Stimulated activated naive CD8-positive, alpha-beta T cell treated with anti-CD3 and anti-CD28 coated beads, Interleukin-15, amount 100 ng/mL, for 72 hours (primary cell): ENCODE data around the gene GPX3.

ENCODE experiments used
- ATAC-seq: fragments of 150-1000 bp; cut with Tn5 transposase; 2 replicates; pipeline ENCODE4 v1.10.0; 2021; ENCODE audit warnings: mild to moderate bottlenecking, moderate library complexity
- DNase-seq, 2 donors: peaks; one replicate each; pipeline ENCODE4 v3.0.0; 2021 to 2022
- H3K27ac Mint-ChIP-seq, 2 donors: one replicate each; pipeline ENCODE4 v1.8.0; 2022; ENCODE audit warnings: mild to moderate bottlenecking in 2 of 2, mixed read lengths in 2 of 2, moderate library complexity in 2 of 2
- H3K27me3 Mint-ChIP-seq: one replicate; pipeline ENCODE4 v1.8.0; 2022; ENCODE audit warnings: mixed read lengths
- H3K4me1 Mint-ChIP-seq: one replicate; pipeline ENCODE4 v1.8.0; 2022; ENCODE audit warnings: mild to moderate bottlenecking, mixed read lengths
- H3K4me3 Mint-ChIP-seq, 2 donors: one replicate each; pipeline ENCODE4 v1.8.0; 2022; ENCODE audit warnings: mild to moderate bottlenecking in 2 of 2, mixed read lengths in 2 of 2, moderate library complexity in 1 of 2
- H3K9me3 Mint-ChIP-seq, 2 donors: one replicate each; pipeline ENCODE4 v1.8.0; 2022; ENCODE audit warnings: mixed read lengths in 2 of 2

Gene GPX3

DNA sequence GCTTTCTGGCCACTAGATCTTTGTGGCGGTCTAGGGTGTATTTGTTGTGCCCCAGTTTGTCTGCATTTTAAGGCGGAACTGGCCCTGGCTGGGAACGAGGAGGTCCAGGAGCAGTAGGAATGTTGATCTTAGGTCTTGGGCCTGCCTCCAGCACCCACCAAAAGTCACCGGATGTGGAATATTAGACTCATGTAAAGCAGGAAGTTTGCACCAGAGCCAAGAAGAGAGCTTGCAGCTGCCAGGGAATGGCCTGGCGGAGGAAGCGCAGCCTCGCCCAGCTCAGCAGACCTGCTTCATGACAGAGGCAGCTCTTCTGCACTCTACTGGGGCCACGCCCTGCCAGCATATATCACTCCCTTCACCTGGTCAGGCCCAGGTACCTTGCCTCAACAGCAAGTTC is 3.3 kb downstream of the GPX3 start:
- peaks cover 17% of the 10 kb centered on the region for H3K4me1 Mint-ChIP-seq
- peak overlapping the region in 1 of 2 donors; percentile 42 for H3K27ac Mint-ChIP-seq
- no peaks in the 10 kb centered on the region for H3K9me3 Mint-ChIP-seq
- no peak overlapping the region for H3K4me3 Mint-ChIP-seq
- DNase-seq (no peak), ATAC-seq (no peak)
- peaks cover 21% of the 10 kb centered on the region for H3K27me3 Mint-ChIP-seq

DNA sequence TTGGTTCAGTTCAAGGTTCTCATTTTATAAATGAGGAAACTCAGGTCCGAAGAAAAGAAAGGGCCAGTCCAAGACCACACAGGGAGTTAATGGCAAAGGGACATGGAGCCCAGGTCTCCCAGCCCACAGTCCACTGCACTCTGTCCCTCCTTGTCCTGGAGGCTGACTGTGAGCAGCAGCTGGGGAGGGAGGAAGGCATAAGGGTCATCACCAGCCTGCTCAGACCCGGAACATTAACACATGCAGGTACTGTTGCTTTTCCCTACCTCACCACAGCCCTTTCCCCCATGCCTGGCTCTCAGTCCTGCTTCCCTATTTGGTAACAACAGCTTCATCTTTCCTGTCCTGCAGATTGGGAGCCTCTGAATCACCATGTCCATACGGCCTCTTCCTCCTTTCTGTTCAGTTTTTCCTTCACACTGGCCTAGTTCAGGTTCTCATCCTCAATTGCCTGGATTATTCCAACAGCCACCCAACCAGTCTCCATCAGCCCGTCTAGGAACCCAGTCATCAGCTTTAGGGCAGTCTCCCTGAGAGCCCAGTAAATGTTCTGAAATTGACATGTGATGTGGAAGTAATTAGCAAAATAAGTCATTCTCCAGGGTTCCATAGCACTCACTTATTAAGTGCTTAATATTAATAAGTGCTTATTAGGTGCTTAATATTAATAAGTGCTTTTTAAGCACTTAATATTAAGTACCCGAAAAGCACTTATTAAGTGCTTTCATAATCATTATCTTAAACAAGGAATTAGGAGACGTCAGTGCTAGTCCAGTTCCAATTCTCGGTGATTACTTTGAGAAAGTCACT is 4.3 kb downstream of the GPX3 start:
- H3K9me3 Mint-ChIP-seq, result no peaks in the 10 kb centered on the region
- H3K27me3 Mint-ChIP-seq, result peaks cover 17% of the 10 kb centered on the region
- H3K4me1 Mint-ChIP-seq, result peaks cover 16% of the 10 kb centered on the region
- DNase-seq (no peak), ATAC-seq (no peak)
- H3K4me3 Mint-ChIP-seq, result no peak overlapping the region
- peak overlapping the region in 1 of 2 donors; percentile 55 for H3K27ac Mint-ChIP-seq

DNA sequence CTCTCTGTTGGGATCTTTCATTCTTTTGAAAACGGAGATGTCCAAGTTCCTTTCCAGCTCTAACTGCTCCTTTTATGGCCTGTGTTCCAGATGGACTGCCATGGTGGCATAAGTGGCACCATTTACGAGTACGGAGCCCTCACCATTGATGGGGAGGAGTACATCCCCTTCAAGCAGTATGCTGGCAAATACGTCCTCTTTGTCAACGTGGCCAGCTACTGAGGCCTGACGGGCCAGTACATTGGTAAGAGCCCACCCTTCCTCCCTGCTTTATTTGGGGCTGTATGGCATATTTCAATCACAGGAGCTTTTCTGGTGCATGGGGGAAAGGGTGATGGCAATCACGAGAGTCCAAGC is 4.8 kb downstream of the GPX3 start:
- peaks cover 11% of the 10 kb centered on the region for H3K27me3 Mint-ChIP-seq
- H3K4me1 Mint-ChIP-seq, result peaks cover 10% of the 10 kb centered on the region
- ATAC-seq (no peak), DNase-seq (no peak)
- no peak overlapping the region for H3K27ac Mint-ChIP-seq
- H3K4me3 Mint-ChIP-seq, result no peak overlapping the region
- H3K9me3 Mint-ChIP-seq, result no peaks in the 10 kb centered on the region

DNA sequence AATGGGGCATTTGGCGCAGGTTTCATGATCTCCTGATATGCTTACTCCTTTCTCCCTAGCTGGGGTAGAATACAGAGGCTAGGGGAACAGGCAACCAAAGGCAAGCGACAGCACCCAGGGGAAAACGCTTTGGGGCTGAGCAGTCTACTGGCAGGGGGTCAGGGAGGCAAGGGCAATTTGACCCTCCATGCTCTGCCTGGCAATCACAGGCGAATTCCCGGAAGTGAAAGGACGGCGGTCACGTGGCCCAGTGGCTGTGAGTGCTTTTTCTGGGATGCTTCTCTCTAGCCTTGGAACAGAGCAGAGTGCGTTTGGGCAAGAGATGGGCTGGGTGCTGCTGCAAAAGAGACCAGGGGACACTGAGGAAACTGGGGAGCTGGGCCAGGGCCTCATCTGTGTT is 5.7 kb downstream of the GPX3 start:
- Mint-ChIP-seq H3K9me3 (no peaks in the 10 kb centered on the region), H3K4me1 (peaks cover 2% of the 10 kb centered on the region), H3K27me3 (peaks cover 3% of the 10 kb centered on the region), H3K27ac (peak overlapping the region; percentile 39 to 40), H3K4me3 (no peak overlapping the region)
- ATAC-seq (no peak), DNase-seq (no peak)

DNA sequence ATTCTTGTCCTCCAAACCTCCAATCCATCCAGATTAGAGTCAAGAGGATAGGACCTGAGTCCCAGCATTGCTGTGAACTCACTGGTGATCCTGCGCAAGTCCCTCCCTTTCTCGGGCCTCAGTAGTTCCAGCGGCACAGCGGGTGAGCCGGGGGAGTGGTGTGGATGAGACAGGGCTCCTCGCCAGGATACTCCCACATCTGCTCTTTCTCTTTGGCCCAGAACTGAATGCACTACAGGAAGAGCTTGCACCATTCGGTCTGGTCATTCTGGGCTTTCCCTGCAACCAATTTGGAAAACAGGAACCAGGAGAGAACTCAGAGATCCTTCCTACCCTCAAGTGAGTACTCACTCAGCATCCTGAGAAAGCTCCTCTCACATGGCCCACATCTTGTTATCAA is 6.3 kb downstream of the GPX3 start:
- Mint-ChIP-seq H3K4me1 (no peaks in the 10 kb centered on the region), H3K4me3 (no peak overlapping the region), H3K27me3 (no peaks in the 10 kb centered on the region), H3K27ac (no peak overlapping the region), H3K9me3 (no peaks in the 10 kb centered on the region)
- DNase-seq, result no peak
- no peak for ATAC-seq

DNA sequence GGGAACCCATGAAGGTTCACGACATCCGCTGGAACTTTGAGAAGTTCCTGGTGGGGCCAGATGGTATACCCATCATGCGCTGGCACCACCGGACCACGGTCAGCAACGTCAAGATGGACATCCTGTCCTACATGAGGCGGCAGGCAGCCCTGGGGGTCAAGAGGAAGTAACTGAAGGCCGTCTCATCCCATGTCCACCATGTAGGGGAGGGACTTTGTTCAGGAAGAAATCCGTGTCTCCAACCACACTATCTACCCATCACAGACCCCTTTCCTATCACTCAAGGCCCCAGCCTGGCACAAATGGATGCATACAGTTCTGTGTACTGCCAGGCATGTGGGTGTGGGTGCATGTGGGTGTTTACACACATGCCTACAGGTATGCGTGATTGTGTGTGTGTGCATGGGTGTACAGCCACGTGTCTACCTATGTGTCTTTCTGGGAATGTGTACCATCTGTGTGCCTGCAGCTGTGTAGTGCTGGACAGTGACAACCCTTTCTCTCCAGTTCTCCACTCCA is 7.6 kb downstream of the GPX3 start:
- Mint-ChIP-seq H3K4me1 (no peaks in the 10 kb centered on the region), H3K9me3 (no peaks in the 10 kb centered on the region), H3K27ac (no peak overlapping the region), H3K27me3 (no peaks in the 10 kb centered on the region), H3K4me3 (no peak overlapping the region)
- no peak for DNase-seq
- ATAC-seq, result no peak

DNA sequence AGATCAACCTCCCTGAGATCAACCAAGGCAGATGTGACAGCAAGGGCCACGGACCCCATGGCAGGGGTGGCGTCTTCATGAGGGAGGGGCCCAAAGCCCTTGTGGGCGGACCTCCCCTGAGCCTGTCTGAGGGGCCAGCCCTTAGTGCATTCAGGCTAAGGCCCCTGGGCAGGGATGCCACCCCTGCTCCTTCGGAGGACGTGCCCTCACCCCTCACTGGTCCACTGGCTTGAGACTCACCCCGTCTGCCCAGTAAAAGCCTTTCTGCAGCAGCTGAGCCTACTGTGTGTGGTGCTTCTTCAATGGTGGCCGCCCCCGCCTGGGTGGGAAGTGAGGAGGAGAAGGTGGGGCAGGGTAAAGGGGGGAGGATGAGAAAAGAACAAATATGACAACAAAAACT is 8.3 kb downstream of the GPX3 start:
- Mint-ChIP-seq H3K27ac (no peak overlapping the region), H3K9me3 (no peaks in the 10 kb centered on the region), H3K27me3 (no peaks in the 10 kb centered on the region), H3K4me3 (no peak overlapping the region), H3K4me1 (no peaks in the 10 kb centered on the region)
- peak; percentile 4 for ATAC-seq
- DNase-seq, result no peak

DNA sequence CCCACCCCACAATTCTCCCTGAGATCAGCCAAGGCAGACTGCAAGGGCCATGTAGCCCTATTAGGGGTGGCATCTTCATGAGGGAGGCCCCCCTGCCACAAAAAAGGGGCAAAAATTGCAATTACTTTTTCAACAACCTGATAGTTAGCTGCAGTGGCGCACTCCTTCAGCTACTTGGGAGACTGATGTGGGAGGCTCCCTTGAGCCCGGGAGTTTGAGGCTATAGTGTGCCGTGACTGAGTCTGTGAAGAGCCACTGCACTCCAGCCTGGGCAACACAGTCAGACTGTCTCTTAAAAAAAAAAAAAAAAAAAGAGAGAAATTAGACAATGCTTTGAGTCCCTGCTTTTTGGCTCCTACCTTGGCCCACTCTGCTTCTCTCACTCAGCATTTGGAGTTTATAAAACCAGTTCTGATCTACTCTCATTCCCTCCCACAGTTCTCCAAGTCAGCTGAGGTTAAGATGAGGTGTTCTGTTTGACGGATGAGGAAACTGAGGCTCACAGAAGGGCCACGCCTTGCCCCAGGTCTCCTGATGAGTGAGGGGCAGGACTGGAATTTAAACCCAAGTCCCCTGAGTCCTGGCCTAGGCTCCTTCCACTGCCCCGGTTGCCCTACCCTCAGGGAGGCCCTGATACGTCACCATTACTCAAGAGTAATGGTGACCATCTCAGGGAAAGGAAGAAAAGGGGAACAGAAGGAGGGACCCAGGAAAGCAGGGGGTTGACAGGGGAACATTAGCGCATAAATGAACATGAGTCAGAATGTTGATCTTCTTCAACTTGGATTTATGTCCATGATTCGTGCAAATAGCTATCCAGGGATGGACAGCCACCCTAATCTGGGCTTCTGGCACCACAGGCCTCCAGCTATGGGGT is 9.0 kb downstream of the GPX3 start:
- DNase-seq (no peak), ATAC-seq (no peak)
- H3K27ac Mint-ChIP-seq, result no peak overlapping the region
- H3K4me1 Mint-ChIP-seq, result no peaks in the 10 kb centered on the region
- H3K4me3 Mint-ChIP-seq, result no peak overlapping the region
- H3K9me3 Mint-ChIP-seq, result no peaks in the 10 kb centered on the region
- H3K27me3 Mint-ChIP-seq, result no peaks in the 10 kb centered on the region

DNA sequence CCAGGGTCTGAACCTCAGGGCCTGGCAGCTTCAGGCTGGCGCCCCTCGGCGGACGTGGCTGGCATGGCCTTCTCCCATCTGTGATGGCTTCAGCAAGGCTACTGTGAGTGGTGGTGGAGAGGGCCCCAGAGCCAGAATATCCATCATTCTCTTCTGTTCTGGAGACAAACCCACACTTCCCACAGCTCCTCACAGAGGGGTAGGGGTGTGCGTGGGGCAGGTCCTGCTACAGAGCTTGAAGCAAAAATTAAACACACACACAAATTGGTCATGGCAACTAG is 9.6 kb downstream of the GPX3 start:
- no peaks in the 10 kb centered on the region for H3K27me3 Mint-ChIP-seq
- DNase-seq, result no peak
- H3K4me1 Mint-ChIP-seq, result no peaks in the 10 kb centered on the region
- H3K9me3 Mint-ChIP-seq, result no peaks in the 10 kb centered on the region
- H3K4me3 Mint-ChIP-seq, result no peak overlapping the region
- ATAC-seq, result no peak
- no peak overlapping the region for H3K27ac Mint-ChIP-seq

DNA sequence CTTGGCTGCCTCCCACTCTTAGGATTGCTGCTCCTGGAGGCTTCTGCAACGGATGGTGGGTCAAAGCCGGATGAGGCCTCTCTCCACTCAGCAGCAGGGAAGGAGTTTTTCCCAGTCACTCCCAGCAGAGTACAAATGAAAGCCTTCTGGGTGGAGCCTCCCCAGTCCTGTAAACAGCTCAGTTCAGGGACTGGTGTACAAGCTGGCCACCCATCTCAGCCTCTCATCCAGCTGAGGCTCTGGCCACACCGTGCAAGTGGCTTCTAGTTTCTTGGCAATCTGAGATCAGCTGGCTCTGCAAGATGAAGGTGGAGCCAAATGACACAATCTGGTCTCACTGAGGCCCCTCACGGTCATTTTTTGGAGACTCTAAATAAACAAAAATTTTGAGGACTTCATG is 10.0 kb downstream of the GPX3 start:
- Mint-ChIP-seq H3K27me3 (no peaks in the 10 kb centered on the region), H3K9me3 (no peaks in the 10 kb centered on the region), H3K27ac (peak overlapping the region in 1 of 2 donors; percentile 52), H3K4me3 (no peak overlapping the region), H3K4me1 (no peaks in the 10 kb centered on the region)
- no peak for ATAC-seq
- DNase-seq, result no peak

DNA sequence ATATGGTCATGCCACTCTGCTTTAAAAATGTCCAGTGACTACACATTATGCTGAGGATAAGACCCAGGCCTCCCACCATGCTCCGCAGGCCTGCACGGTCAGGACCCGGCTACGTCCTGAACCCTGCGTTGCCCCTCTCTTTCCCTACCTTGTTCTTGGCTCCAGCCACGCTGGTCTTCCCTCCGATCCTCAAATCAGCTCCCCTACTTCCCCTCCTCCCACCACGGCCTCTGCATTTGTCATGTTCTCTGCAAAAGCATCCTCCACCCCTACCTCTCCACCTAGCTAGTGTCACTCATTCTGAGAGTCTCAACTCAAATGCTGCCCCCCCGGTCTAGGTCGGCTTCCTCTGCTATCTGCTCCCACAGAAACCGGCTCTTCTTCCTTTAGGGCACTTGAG is 11.2 kb downstream of the GPX3 start:
- DNase-seq (no peak), ATAC-seq (no peak)
- Mint-ChIP-seq H3K9me3 (no peaks in the 10 kb centered on the region), H3K27ac (no peak overlapping the region), H3K27me3 (no peaks in the 10 kb centered on the region), H3K4me1 (no peaks in the 10 kb centered on the region), H3K4me3 (no peak overlapping the region)

DNA sequence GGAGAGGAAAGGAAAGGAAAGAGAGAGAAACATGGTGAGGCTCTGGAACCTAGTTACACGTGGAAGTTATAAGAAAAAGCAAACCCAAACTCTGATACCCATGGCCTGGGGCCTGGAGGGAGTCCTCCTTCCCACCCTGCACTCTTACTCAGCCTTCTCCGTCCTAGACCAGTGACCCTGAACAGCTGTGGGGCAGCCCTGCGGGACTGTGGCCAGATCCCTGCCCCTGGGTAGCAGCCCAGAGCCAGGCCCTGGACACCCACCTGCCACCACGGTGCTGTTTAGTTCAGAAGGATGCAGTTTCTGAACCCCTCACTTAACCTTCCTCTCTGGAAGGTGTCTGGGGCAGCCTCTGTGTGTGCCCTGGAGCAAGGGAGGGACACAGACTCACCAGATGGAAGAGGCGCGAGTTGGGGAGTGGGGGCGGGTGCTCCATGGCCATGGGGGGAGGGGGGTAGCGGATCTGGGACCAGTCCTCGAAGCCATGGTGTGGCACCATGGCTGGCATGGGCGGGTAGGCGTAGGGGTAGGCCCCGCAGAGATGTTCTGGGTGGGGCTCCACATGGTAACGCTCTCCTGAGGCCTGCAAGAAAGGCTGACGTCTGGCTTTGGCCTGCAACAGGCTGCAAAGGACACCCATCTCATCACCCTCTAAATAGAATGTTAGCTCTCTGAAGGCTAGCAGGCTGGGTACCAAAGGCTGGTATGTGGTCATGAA is 13.0 kb downstream of the GPX3 start:
- no peak for DNase-seq
- no peaks in the 10 kb centered on the region for H3K27me3 Mint-ChIP-seq
- no peaks in the 10 kb centered on the region for H3K9me3 Mint-ChIP-seq
- H3K27ac Mint-ChIP-seq, result no peak overlapping the region
- H3K4me3 Mint-ChIP-seq, result no peak overlapping the region
- H3K4me1 Mint-ChIP-seq, result peaks cover 1% of the 10 kb centered on the region
- peak; percentile 14 for ATAC-seq

DNA sequence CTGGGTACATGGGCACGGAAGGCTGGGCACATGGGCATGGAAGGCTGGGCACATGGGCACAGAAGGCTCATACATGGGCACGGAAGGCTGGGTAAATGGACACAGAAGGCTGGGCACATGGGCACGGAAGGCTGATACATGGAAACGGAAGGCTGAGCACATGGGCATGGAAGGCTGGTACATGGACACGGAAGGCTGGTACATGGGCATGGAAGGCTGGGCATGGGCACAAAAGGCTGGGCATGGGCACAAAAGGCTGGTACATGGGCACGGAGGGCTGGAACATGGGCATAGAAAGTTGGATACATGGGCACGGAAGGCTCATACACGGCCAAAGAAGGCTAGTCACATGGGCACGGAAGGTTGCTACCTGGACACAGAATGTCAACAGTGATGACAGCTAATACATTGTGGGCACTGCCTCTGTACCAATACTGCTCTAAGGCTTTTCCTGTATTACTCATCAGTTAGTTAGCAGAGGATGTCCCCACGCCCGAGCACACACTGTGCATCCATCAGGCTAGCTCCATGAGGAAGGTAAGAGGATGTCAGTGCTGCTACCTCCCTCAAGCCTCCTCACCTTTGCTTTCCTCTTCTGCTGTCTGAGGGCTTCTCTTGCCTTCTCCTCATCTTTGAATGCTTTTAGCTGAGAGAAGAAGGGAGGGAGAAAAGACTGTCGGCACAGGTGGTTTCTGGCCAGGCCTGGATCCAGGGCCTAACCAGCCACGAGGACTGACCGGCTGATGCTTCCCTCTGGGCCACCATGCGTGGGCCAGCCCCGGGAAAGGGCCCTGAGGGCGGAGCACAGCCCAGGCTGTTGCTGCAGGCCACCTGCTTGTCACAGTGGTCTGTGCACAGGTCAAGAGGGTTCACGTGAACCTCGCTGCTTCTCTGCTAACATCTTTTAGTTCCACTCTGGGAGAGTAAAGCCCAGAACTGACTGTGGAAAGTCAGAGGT is 14.3 kb downstream of the GPX3 start:
- H3K27ac Mint-ChIP-seq, result peak overlapping the region in 1 of 2 donors; percentile 56
- peaks cover 12% of the 10 kb centered on the region for H3K4me1 Mint-ChIP-seq
- H3K27me3 Mint-ChIP-seq, result no peaks in the 10 kb centered on the region
- no peaks in the 10 kb centered on the region for H3K9me3 Mint-ChIP-seq
- DNase-seq (no peak), ATAC-seq (peak; percentile 47)
- no peak overlapping the region for H3K4me3 Mint-ChIP-seq

DNA sequence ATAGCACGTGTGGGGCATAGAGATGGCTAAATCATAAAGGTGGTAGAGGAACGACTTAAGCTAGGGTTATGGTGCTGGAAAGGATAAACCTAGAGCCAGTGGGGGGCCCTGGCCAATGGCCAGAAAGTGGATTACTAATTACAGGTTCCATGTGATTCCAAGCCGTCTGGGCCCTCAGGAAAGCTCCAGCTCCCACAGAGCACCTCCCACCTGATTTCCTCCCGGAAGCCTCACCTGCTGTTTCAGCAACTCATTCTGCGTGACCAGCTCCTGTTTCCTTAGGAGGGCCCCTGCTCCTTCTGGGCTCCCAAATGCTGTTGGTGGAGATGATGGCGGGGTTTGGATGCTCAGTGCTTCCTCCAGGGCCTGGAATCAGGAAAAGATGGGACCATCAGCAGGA is 16.2 kb downstream of the GPX3 start:
- Mint-ChIP-seq H3K27ac (no peak overlapping the region), H3K9me3 (no peaks in the 10 kb centered on the region), H3K4me3 (no peak overlapping the region), H3K4me1 (peaks cover 14% of the 10 kb centered on the region), H3K27me3 (no peaks in the 10 kb centered on the region)
- DNase-seq (no peak), ATAC-seq (no peak)
